ENCODE data around the gene LRRC4C.

LRRC4C gene

DNA sequence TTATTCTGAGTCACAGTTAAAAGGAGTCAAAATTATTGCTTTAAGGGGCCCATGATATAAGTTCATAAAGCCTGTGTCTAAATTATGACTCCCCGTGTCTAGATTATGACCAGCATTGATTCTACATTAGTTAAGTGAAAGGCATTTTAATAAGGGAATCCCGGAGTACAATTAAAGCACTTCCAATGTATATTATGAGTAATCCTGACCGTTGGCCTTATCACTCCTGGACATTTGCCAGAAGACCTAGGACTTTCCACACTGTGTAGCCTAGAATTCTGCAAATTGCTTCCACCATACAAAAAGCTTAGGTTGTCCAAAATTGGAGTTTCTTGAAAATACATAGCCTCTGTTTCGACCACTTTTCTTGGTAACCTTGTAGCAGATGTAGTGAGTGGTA, 1292.6 kb downstream of the LRRC4C start:
- Histone ChIP-seq H3K27me3 (ENCODE audit: insufficient read depth, poor library complexity, severe bottlenecking) (peaks cover 3% of the 10 kb centered on the region), H3K4me3 (ENCODE audit: severe bottlenecking) (no peak overlapping the region), H3K4me1 (ENCODE audit: insufficient read depth, poor library complexity, severe bottlenecking) (no peaks in the 10 kb centered on the region), H3K36me3 (ENCODE audit: low read depth) (no peaks in the 10 kb centered on the region), H3K9me3 (ENCODE audit: severe bottlenecking) (no peaks in the 10 kb centered on the region), H3K27ac (ENCODE audit: poor library complexity, severe bottlenecking) (no peak overlapping the region)
- DNase-seq (ENCODE audit: low spot score) = no peak
- ATAC-seq (ENCODE audit: low read depth) = no peak
- TF ChIP-seq, protein P1, sequence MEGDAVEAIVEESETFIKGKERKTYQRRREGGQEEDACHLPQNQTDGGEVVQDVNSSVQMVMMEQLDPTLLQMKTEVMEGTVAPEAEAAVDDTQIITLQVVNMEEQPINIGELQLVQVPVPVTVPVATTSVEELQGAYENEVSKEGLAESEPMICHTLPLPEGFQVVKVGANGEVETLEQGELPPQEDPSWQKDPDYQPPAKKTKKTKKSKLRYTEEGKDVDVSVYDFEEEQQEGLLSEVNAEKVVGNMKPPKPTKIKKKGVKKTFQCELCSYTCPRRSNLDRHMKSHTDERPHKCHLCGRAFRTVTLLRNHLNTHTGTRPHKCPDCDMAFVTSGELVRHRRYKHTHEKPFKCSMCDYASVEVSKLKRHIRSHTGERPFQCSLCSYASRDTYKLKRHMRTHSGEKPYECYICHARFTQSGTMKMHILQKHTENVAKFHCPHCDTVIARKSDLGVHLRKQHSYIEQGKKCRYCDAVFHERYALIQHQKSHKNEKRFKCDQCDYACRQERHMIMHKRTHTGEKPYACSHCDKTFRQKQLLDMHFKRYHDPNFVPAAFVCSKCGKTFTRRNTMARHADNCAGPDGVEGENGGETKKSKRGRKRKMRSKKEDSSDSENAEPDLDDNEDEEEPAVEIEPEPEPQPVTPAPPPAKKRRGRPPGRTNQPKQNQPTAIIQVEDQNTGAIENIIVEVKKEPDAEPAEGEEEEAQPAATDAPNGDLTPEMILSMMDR (IDR thresholded peaks at IDR 0.05; ENCODE audit: poor library complexity, severe bottlenecking) = no peak

DNA sequence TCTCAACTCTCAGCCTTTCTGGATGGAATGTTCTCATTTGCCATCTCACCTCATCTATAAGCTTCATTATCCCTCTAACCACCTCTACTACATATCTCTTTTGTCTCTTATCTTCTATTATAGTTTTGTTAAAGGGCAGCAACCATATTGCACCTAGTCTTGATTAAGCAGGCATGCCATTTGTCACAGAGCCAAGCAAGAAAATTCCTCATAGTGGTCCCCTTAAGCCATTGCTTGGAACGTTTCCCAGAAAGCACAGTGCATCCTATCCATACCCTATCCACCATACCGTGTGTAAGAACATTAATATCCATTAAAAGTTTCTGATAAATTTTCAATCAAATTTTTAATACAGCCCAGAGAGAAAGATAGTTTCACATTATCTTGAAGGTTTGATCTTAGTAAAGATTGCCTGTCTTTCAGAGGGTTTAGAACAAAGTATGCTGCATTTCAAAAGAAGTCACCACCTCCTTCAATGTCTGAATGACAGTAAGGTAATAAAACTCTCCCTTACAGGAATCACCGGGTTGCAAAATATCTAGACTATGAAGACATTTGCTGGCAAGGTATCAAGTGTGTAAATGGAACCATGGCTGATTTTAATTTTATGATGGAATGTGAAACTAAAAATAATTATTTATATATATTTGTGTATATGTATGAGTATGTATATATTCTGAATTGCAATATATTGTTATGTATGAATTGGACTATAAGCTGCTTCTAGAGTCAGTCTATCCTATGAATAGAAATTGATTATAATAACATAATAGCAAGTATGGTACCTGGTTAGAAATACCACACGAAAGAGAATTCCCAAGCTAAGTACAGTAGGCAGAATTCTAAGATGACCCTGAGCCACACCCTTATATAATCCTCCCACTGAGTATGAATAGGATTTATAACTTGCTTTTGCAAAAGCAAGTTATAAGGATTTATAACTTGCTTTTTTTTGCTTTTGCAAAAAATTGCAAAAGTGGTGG, 1296.3 kb downstream of the LRRC4C start:
- Histone ChIP-seq H3K27ac (ENCODE audit: poor library complexity, severe bottlenecking) (no peak overlapping the region), H3K9me3 (ENCODE audit: severe bottlenecking) (no peaks in the 10 kb centered on the region), H3K36me3 (ENCODE audit: low read depth) (no peaks in the 10 kb centered on the region), H3K27me3 (ENCODE audit: insufficient read depth, poor library complexity, severe bottlenecking) (no peaks in the 10 kb centered on the region), H3K4me1 (ENCODE audit: insufficient read depth, poor library complexity, severe bottlenecking) (no peaks in the 10 kb centered on the region), H3K4me3 (ENCODE audit: severe bottlenecking) (no peak overlapping the region)
- TF ChIP-seq, protein P1 (IDR thresholded peaks at IDR 0.05; ENCODE audit: poor library complexity, severe bottlenecking) = no peak
- ATAC-seq (ENCODE audit: low read depth) (no peak), DNase-seq (ENCODE audit: low spot score) (no peak)

DNA sequence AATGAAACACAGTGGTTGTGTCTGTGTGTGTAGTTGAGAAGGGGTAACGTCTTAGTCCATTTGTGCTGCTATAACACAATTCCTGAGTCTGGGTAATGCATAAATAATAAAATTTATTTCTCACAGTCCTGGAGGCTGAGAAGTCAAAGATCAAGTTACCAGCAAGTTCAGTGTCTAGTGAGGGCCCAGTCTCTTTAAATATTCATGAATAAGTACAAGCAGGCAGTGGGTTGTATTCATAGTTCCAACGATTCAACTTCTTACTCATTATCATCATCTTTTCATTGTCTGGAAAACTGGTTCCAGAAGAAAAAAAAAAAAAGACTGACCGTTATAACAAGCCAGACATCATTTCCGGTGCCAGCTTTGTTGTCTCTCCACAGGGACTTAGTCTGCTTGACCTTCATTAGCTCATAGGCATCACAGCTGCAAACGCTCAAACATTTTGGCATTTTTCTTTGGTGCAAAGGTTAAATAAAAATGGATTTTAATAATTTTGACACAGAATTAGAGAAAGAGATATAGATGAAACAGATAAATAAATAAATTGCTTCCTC, 1297.5 kb downstream of the LRRC4C start:
- H3K36me3 ChIP-seq (ENCODE audit: low read depth) = no peaks in the 10 kb centered on the region
- no peak for DNase-seq (ENCODE audit: low spot score)
- no peak overlapping the region for H3K27ac ChIP-seq (ENCODE audit: poor library complexity, severe bottlenecking)
- no peaks in the 10 kb centered on the region for H3K27me3 ChIP-seq (ENCODE audit: insufficient read depth, poor library complexity, severe bottlenecking)
- TF ChIP-seq, protein P1 (IDR thresholded peaks at IDR 0.05; ENCODE audit: poor library complexity, severe bottlenecking) = no peak
- ATAC-seq (ENCODE audit: low read depth) = no peak
- no peak overlapping the region for H3K4me3 ChIP-seq (ENCODE audit: severe bottlenecking)
- no peaks in the 10 kb centered on the region for H3K9me3 ChIP-seq (ENCODE audit: severe bottlenecking)
- no peaks in the 10 kb centered on the region for H3K4me1 ChIP-seq (ENCODE audit: insufficient read depth, poor library complexity, severe bottlenecking)

DNA sequence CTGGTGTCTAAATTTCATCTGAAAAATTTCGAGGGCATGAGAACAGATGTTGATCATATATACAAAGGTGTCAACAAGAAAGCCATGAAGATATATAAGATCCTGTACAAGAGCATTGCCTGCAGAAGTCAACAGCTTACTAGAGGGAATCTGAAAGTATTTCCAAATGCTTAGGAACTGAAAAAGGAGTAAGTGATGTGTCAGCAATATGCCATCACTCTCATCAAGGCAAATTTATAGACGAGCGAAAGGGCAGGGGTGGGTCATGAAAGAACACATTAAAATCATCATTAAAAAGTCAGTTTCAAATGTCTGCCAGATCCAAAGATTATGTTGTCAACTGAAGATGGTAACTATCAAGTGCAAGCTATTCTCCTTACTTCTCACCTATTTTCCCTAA, 1299.0 kb downstream of the LRRC4C start:
- H3K9me3 ChIP-seq (ENCODE audit: severe bottlenecking) = no peaks in the 10 kb centered on the region
- no peaks in the 10 kb centered on the region for H3K36me3 ChIP-seq (ENCODE audit: low read depth)
- TF ChIP-seq, protein P1 (IDR thresholded peaks at IDR 0.05; ENCODE audit: poor library complexity, severe bottlenecking) = no peak
- ATAC-seq (ENCODE audit: low read depth) (no peak), DNase-seq (ENCODE audit: low spot score) (no peak)
- no peaks in the 10 kb centered on the region for H3K4me1 ChIP-seq (ENCODE audit: insufficient read depth, poor library complexity, severe bottlenecking)
- H3K4me3 ChIP-seq (ENCODE audit: severe bottlenecking) = no peak overlapping the region
- H3K27ac ChIP-seq (ENCODE audit: poor library complexity, severe bottlenecking) = no peak overlapping the region
- H3K27me3 ChIP-seq (ENCODE audit: insufficient read depth, poor library complexity, severe bottlenecking) = no peaks in the 10 kb centered on the region

DNA sequence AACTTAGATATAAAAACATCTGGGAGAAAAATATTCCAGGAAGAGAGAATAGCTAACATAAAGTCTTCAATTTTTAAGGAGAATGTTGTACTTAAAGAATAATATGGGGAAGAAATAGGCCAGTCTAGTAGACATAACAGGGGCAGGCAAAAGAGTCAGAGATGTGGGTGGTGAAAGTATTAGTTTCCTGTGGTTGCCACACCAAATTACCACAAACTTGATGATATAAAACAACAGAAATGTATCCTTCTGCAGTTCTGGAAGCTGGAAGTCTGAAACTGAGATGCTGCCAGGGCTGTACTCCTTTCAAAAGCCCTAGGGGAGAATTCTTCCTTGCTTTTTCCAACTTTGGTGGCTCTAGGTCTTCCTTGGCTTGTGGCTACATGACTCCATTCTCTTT, 1309.7 kb downstream of the LRRC4C start:
- no peak overlapping the region for H3K4me3 ChIP-seq (ENCODE audit: severe bottlenecking)
- H3K27me3 ChIP-seq (ENCODE audit: insufficient read depth, poor library complexity, severe bottlenecking) = no peaks in the 10 kb centered on the region
- no peaks in the 10 kb centered on the region for H3K4me1 ChIP-seq (ENCODE audit: insufficient read depth, poor library complexity, severe bottlenecking)
- TF ChIP-seq, protein P1 (IDR thresholded peaks at IDR 0.05; ENCODE audit: poor library complexity, severe bottlenecking) = no peak
- no peak for DNase-seq (ENCODE audit: low spot score)
- no peak for ATAC-seq (ENCODE audit: low read depth)
- no peaks in the 10 kb centered on the region for H3K9me3 ChIP-seq (ENCODE audit: severe bottlenecking)
- H3K36me3 ChIP-seq (ENCODE audit: low read depth) = no peaks in the 10 kb centered on the region
- no peak overlapping the region for H3K27ac ChIP-seq (ENCODE audit: poor library complexity, severe bottlenecking)
